Measurements from ENCODE around the gene BTG1.

GRCh38 chr12:92145481-92145730 is 240 bp downstream of the BTG1 start:
- TF ChIP-seq EZH2 (IDR thresholded peaks at IDR 0.05; ENCODE audit: borderline replicate concordance, low read length) = no peak
- TF ChIP-seq, protein P1, sequence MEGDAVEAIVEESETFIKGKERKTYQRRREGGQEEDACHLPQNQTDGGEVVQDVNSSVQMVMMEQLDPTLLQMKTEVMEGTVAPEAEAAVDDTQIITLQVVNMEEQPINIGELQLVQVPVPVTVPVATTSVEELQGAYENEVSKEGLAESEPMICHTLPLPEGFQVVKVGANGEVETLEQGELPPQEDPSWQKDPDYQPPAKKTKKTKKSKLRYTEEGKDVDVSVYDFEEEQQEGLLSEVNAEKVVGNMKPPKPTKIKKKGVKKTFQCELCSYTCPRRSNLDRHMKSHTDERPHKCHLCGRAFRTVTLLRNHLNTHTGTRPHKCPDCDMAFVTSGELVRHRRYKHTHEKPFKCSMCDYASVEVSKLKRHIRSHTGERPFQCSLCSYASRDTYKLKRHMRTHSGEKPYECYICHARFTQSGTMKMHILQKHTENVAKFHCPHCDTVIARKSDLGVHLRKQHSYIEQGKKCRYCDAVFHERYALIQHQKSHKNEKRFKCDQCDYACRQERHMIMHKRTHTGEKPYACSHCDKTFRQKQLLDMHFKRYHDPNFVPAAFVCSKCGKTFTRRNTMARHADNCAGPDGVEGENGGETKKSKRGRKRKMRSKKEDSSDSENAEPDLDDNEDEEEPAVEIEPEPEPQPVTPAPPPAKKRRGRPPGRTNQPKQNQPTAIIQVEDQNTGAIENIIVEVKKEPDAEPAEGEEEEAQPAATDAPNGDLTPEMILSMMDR (conservative IDR thresholded peaks at IDR 0.05 in 1 of 2, IDR thresholded peaks at IDR 0.05 in 1 of 2; ENCODE audit: extremely low read depth in 1 of 2, insufficient read depth in 1 of 2, low read depth in 1 of 2, low read length in 2 of 2) = no peak
